Measurements from ENCODE around the gene OSM.

OSM gene

DNA sequence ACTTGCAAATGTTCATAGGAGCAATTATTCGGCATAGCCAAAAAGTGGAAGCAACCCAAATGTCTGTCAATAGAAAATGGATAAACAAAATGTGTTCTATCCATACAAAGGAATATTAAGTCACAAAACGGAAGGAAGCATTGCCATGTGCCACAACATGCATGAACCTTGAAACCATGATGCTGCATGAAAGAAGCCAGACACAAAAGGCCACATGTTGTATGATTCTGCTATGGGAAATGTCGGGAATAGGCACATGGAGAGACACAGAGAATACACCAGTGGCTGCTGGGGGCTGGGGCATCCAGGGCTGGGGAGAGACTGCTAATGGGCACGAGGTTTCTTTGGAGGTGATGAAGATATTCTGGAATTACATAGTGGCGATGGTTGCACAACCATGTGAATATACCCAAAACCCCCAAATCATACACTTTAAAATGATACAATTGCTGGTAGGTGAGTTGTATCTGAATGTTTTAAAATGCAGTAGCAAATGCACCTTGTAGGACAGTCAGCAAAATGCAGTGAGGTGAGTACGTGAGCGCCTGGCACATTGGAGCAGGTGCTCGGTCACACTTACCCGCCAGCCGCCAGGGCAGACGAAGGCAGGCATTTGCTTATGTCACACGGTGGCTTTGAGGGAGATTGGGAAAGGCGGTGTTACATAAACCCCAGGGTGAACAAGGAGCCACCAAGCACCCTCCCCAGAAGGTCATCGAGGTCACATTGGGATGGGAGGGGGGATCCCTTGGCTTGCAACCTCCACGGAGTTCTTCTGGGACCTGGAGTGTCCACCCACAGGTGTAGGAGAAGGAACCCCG, 6.3 kb upstream of the OSM start:
- TF ChIP-seq, protein P1, sequence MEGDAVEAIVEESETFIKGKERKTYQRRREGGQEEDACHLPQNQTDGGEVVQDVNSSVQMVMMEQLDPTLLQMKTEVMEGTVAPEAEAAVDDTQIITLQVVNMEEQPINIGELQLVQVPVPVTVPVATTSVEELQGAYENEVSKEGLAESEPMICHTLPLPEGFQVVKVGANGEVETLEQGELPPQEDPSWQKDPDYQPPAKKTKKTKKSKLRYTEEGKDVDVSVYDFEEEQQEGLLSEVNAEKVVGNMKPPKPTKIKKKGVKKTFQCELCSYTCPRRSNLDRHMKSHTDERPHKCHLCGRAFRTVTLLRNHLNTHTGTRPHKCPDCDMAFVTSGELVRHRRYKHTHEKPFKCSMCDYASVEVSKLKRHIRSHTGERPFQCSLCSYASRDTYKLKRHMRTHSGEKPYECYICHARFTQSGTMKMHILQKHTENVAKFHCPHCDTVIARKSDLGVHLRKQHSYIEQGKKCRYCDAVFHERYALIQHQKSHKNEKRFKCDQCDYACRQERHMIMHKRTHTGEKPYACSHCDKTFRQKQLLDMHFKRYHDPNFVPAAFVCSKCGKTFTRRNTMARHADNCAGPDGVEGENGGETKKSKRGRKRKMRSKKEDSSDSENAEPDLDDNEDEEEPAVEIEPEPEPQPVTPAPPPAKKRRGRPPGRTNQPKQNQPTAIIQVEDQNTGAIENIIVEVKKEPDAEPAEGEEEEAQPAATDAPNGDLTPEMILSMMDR (IDR thresholded peaks at IDR 0.05), result no peak

DNA sequence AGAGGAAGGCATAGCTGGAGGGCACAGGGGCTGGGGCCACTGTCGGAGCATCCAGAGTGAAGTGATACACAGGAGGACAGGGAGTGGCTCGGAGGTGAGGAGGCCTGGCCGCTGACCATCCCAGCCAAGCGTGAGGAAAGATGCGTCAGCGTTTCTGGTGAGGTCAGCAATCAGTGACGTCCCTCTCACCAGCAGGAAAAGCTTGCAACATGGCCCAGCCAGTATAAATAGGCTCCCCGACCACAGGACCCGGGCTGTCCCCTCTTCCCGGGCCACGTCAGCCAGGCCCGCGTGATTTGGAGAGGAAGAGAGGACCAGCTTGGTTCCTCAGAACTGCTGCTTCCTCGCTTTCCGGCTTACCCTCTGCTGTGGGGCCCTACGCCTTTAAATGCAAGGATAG, 4.2 kb upstream of the OSM start:
- TF ChIP-seq, protein P1 (IDR thresholded peaks at IDR 0.05), result no peak

DNA sequence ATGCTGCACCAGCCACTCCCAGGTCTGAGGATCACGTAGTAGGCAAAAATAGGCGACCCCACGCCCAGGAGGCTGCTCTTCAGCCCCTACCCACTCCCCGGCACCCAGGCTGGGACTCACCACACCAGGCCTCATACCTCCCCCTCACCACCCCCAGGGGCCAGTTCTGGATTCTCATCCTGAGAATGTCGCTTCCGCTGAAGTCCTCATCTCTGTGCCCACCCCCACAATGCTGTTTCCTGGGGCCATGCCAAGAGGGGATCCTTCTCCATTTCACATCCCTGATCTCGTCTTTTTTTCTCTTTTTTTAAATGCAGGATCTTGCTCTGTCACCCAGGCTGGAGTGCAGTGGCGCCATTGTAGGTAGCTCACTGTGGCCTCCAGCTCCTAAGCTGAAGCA, 1.7 kb upstream of the OSM start:
- TF ChIP-seq, protein P1 (IDR thresholded peaks at IDR 0.05), result no peak

DNA sequence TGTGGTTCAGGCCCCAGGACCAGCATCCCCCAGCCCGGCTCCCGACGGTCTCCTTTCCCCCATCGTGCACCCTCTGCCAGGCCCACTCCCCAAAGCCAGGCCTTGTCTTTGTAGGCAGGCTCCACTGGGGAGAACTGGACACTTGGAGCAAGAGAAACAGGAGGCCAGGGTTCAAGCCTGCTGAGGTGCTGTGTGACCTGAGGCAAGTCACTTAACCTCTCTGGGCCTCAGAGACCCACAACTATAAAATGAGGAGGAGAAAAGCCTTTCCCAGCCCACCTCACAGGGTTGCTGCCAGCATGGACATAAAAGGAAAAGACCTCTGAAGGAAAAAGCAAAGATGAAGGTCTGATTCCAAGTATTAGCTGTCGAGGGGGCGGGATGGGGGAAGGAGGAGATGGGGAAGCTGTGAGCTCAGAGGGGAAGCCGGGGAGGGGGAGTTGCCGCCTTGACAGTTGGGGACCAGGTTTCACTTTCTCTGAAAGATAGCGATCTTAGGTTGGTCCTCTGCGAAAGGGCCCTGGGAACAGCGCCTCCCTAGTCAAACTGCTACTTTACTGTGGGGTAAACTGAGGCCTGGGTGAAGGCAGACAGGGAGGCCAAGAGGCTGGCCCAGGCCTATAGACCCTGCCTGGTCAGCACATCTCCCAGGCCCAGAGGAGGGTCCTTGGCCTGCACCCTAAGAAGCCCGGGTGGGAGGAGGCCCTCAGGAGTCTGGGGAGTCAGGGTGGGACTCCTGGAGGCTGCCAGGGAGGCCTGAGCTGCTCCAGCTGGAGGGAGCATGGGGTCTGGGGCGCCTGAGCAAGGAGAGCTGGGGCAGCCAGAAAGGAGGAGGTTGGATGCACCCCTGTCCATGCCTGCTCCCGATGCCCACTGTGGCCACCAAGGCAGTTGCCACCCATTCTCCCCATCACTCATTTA, 991 bp upstream of the OSM start:
- TF ChIP-seq, protein P1 (IDR thresholded peaks at IDR 0.05), result no peak

DNA sequence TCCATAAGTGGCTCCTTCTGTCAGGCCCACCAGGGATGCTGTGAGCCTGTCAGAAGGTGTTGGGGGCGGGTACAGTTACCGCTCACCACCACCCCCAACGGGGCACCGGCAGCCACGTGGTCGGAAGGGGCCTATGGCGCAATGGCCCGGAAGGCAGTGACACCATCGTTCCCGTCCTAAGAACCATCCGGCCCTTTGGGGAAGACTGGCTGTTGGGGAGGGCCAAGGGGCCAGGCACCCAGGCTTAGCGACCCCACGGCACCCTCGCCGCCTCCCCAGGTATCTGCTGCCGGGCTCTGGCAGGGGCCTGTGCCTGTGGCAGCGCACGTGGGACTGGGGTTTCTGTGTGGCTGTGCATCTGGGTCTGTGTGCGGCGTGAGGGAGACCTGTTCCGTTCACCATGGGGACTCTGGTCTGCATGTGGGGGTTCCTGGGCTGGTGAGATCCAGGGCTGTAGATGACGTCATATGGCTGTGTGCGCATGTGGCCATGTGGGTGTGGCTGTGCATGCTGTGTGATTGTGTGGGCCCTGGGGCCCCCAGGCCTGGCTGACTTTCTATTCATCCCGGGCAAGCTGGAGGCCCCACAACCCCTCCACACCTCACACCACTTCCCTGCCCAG, 717 bp downstream of the OSM start:
- TF ChIP-seq, protein P1 (IDR thresholded peaks at IDR 0.05), result no peak

DNA sequence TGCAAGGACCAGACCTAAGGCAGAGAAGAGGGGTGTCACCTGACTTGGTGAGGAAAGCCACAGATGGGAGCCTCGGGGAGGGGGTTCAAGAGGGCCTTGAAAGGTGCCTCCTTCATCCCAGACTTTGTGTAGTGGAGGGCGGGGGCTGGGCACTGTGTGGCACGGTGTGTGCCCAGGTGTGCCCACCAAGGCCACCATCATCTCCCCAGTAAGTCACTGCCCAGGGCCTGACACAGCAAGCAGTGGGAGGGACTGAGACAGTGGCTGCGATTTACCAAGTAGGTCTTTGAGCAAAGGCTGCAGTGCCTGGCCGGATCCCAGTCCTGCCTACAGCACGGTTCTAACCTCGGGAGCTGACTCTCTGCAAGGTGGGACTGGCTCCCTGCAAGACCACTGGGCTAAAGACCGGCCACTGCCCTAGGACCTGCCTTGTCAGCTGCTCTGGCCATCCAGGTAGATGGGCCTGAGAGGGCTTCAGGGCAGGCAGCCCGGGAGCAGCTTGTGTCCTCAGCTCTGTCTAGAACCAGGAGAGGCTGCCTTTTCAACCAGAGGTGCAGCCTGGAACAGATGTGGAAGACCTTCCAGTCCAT, 1.4 kb downstream of the OSM start:
- TF ChIP-seq, protein P1 (IDR thresholded peaks at IDR 0.05), result no peak

DNA sequence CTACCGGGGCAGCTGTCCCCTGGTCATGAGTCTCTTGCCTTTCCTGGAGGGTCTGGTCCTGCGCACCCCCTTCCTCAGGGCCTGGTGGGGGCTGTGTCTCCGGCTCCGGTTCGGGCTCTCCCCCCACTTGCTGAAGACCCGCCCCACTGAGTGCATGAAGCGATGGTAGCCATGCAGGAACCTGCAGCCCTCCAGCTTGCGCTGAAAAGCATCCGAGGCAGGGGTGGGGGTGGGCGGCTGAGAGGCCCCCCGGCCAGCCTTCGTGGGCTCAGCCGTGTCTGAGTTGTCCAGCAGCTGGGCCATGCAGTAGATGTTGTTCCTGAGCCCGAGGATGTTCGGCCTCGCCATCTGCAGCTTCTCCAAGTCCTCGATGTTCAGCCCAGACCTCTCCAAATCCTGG, 2.8 kb downstream of the OSM start:
- TF ChIP-seq, protein P1 (IDR thresholded peaks at IDR 0.05), result no peak
